GM23338 (cell line): Measurements from ENCODE around the gene IFI27. TPM values are rescaled to one million over a fixed set of nuclear protein-coding genes. Genes with fewer than 3 reads are reported as not detected.

Experiments used
- ATAC-seq: fragments of 200-7000 bp; cut with Tn5 transposase; 3 replicates; pipeline ENCODE4 v1.9.1; 2020
- DNase-seq: peaks from one replicate; pipeline ENCODE4 v3.0.0-alpha.2; 2015; ENCODE audit warnings: low spot score
- H2AFZ ChIP-seq: fragments of 200-600 bp; sonication (generic); 2 replicates; pipeline ENCODE4 v1.8.0; 2016; ENCODE audit warnings: antibody characterized with exemption, mild to moderate bottlenecking, moderate library complexity
- H3F3A ChIP-seq: fragments of 200-600 bp; sonication (generic); replicated peaks from 2 replicates; pipeline ENCODE4 v1.8.0; 2017; ENCODE audit warnings: antibody characterized with exemption, mixed run types, low read depth
- H3K27ac ChIP-seq: fragments of 200-600 bp; sonication (generic); 2 replicates; pipeline ENCODE4 v1.6.1; 2016; ENCODE audit warnings: low read depth
- H3K27me3 ChIP-seq: fragments of 200-600 bp; sonication (generic); 2 replicates; pipeline ENCODE4 v1.8.0; 2016; ENCODE audit warnings: mild to moderate bottlenecking, mixed run types, moderate library complexity; ENCODE audit not compliant: insufficient read depth
- H3K36me3 ChIP-seq: fragments of 200-600 bp; sonication (generic); 2 replicates; pipeline ENCODE4 v1.8.0; 2016; ENCODE audit warnings: mild to moderate bottlenecking; ENCODE audit not compliant: insufficient read depth
- H3K4me1 ChIP-seq: fragments of 200-600 bp; sonication (generic); 2 replicates; pipeline ENCODE4 v1.8.0; 2016; ENCODE audit warnings: mild to moderate bottlenecking, moderate library complexity; ENCODE audit not compliant: insufficient read depth
- H3K4me2 ChIP-seq: fragments of 200-600 bp; sonication (generic); 2 replicates; pipeline ENCODE4 v1.7.1; 2017; ENCODE audit warnings: mixed run types
- H3K4me3 ChIP-seq: fragments of 200-600 bp; sonication (generic); 2 replicates; pipeline ENCODE4 v1.6.1; 2016; ENCODE audit warnings: mixed run types
- H3K79me2 ChIP-seq: fragments of 200-600 bp; sonication (generic); replicated peaks from 2 replicates; pipeline ENCODE4 v1.8.0; 2017; ENCODE audit warnings: mild to moderate bottlenecking; ENCODE audit not compliant: insufficient read depth
- H3K9me2 ChIP-seq: fragments of 200-600 bp; sonication (generic); 2 replicates; pipeline ENCODE4 v1.8.0; 2017; ENCODE audit not compliant: insufficient read depth
- H4K20me1 ChIP-seq: fragments of 200-600 bp; sonication (generic); replicated peaks from 2 replicates; pipeline ENCODE4 v1.8.0; 2017; ENCODE audit warnings: mild to moderate bottlenecking; ENCODE audit not compliant: insufficient read depth
- H3K27ac Mint-ChIP-seq: 2 replicates; pipeline ENCODE4 v1.8.0; 2020; ENCODE audit warnings: inconsistent platforms, mild to moderate bottlenecking, moderate library complexity, mixed read lengths
- H3K27me3 Mint-ChIP-seq: 3 replicates; pipeline ENCODE4 v1.8.0; 2022; ENCODE audit warnings: low read depth, mild to moderate bottlenecking, moderate library complexity, mixed read lengths, inconsistent platforms; ENCODE audit not compliant: insufficient read depth, poor library complexity
- H3K36me3 Mint-ChIP-seq: 3 replicates; pipeline ENCODE4 v1.8.0; 2021; ENCODE audit warnings: low read depth, mild to moderate bottlenecking, inconsistent platforms, moderate library complexity, mixed read lengths
- H3K4me1 Mint-ChIP-seq: 3 replicates; pipeline ENCODE4 v1.8.0; 2020; ENCODE audit warnings: mild to moderate bottlenecking, inconsistent platforms, mixed read lengths
- H3K4me3 Mint-ChIP-seq: 3 replicates; pipeline ENCODE4 v1.8.0; 2021; ENCODE audit warnings: moderate library complexity, mild to moderate bottlenecking, inconsistent platforms, mixed read lengths
- H3K9me3 Mint-ChIP-seq: 3 replicates; pipeline ENCODE4 v1.8.0; 2020; ENCODE audit warnings: moderate library complexity, mild to moderate bottlenecking, inconsistent platforms, mixed read lengths
- EZH2 ChIP-seq: fragments of 200-600 bp; sonication (generic); IDR thresholded peaks from one replicate; pipeline ENCODE4 v1.8.0; 2017; ENCODE audit warnings: antibody characterized with exemption, mild to moderate bottlenecking, low read depth; ENCODE audit not compliant: unreplicated experiment
- EZH2phosphoT487 ChIP-seq: fragments of 200-600 bp; sonication (generic); IDR thresholded peaks from one replicate; pipeline ENCODE4 v1.8.1; 2018; ENCODE audit warnings: antibody characterized with exemption; ENCODE audit not compliant: unreplicated experiment
- POLR2AphosphoS5 ChIP-seq: IDR thresholded peaks from 2 replicates; pipeline ENCODE4 v1.6.1; 2016; ENCODE audit warnings: antibody characterized with exemption, low read depth
- polyA plus RNA-seq: library from polyadenylated mRNA; unstranded; fragments of >200 nt; fragmentation: Nextera tagmentation; extraction: Ambion mirVana; gene quantifications from 2 replicates; pipeline ENCODE4 v1.2.1, GENCODE V29; 2016
- total RNA-seq: library from RNA; depleted of rRNA; stranded (reverse); fragments of >200 nt; shearing (Covaris generic); gene quantifications from 2 replicates; pipeline ENCODE4 v1.2.3, GENCODE V29; 2014
- TF ChIP-seq, protein P1 (sequence below): fragments of 250-450 bp; sonication (Bioruptor Pico); IDR thresholded peaks from 2 replicates; pipeline ENCODE4 v1.5.0; 2020; ENCODE audit warnings: mild to moderate bottlenecking, moderate library complexity
- TF ChIP-seq, protein P2 (sequence below), 2 experiments: fragments of 200-600 bp in 1 of 2; sonication (generic) in 1 of 2; conservative IDR thresholded peaks; 2 replicates each; pipeline versions ENCODE4 v1.5.1 to v1.6.1; 2016 to 2017; ENCODE audit warnings: antibody characterized with exemption in 2 of 2, low read depth in 2 of 2, mild to moderate bottlenecking in 2 of 2, moderate library complexity in 1 of 2

IFI27 gene
- total and polyA plus RNA-seq, 2 experiments from 2014 or later, result 0.49 to 1.2 TPM

DNA sequence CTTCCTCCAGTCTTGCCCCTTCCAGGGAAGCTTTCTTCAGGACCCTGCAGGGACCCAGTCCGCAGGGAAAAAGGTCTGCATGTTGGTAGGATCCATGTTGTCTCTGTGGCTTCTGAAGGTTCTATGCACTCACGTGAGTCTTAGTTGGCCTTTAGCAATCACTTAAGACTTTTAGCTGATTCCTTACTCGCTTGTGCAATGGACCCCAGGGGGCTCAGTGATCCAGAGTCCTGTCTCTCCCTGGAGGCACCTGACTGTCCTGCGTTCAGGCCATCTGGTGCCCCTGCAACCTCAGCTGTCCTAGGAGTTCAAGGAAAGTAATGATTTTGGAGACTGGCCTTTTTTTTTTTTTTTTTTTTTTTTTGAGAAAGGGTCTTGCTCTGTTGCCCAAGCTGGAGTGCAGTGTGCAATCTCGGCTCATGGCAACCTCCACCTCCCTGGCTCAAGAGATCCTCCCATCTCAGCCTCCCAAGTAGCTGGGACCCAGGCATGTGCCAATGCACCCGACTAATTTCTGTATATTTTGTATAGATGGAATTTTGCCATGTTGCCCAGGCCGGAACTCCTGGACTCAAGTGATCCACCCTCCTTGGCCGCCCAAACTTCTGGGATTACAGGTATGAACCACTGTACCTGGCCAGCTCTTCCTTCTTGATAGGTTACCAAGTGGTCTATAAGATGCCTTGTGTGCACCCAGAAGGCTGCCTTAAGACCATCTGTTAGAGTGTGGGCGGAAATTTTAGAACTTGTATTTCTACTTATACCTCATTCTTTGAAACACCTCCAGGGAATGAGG is 14.2 kb downstream of the IFI27 start:
- Histone ChIP-seq H3K27ac (no peak overlapping the region), H3F3A (no peaks in the 10 kb centered on the region), H3K4me2 (no peak overlapping the region), H2AFZ (no peak overlapping the region), H3K4me3 (no peak overlapping the region), H3K9me2 (peaks cover 4% of the 10 kb centered on the region; the same call in 1 of the 2 replicates), H3K4me1 (0 out of 2 replicates have a peak, but pooled peaks cover 6% of the 10 kb centered on the region), H3K79me2 (no peaks in the 10 kb centered on the region), H4K20me1 (no peaks in the 10 kb centered on the region), H3K27me3 (no peaks in the 10 kb centered on the region), H3K36me3 (no peaks in the 10 kb centered on the region)
- H3K27ac Mint-ChIP-seq, result no peak overlapping the region
- H3K9me3 Mint-ChIP-seq, result peaks cover 12% of the 10 kb centered on the region; the same call in 1 of the 3 replicates
- ATAC-seq, result no peak
- H3K36me3 Mint-ChIP-seq, result no peaks in the 10 kb centered on the region; the same call in 2 of the 3 replicates
- H3K4me1 Mint-ChIP-seq, result peaks cover 6% of the 10 kb centered on the region
- no peak overlapping the region for H3K4me3 Mint-ChIP-seq
- DNase-seq, result no peak
- TF ChIP-seq, protein P1, sequence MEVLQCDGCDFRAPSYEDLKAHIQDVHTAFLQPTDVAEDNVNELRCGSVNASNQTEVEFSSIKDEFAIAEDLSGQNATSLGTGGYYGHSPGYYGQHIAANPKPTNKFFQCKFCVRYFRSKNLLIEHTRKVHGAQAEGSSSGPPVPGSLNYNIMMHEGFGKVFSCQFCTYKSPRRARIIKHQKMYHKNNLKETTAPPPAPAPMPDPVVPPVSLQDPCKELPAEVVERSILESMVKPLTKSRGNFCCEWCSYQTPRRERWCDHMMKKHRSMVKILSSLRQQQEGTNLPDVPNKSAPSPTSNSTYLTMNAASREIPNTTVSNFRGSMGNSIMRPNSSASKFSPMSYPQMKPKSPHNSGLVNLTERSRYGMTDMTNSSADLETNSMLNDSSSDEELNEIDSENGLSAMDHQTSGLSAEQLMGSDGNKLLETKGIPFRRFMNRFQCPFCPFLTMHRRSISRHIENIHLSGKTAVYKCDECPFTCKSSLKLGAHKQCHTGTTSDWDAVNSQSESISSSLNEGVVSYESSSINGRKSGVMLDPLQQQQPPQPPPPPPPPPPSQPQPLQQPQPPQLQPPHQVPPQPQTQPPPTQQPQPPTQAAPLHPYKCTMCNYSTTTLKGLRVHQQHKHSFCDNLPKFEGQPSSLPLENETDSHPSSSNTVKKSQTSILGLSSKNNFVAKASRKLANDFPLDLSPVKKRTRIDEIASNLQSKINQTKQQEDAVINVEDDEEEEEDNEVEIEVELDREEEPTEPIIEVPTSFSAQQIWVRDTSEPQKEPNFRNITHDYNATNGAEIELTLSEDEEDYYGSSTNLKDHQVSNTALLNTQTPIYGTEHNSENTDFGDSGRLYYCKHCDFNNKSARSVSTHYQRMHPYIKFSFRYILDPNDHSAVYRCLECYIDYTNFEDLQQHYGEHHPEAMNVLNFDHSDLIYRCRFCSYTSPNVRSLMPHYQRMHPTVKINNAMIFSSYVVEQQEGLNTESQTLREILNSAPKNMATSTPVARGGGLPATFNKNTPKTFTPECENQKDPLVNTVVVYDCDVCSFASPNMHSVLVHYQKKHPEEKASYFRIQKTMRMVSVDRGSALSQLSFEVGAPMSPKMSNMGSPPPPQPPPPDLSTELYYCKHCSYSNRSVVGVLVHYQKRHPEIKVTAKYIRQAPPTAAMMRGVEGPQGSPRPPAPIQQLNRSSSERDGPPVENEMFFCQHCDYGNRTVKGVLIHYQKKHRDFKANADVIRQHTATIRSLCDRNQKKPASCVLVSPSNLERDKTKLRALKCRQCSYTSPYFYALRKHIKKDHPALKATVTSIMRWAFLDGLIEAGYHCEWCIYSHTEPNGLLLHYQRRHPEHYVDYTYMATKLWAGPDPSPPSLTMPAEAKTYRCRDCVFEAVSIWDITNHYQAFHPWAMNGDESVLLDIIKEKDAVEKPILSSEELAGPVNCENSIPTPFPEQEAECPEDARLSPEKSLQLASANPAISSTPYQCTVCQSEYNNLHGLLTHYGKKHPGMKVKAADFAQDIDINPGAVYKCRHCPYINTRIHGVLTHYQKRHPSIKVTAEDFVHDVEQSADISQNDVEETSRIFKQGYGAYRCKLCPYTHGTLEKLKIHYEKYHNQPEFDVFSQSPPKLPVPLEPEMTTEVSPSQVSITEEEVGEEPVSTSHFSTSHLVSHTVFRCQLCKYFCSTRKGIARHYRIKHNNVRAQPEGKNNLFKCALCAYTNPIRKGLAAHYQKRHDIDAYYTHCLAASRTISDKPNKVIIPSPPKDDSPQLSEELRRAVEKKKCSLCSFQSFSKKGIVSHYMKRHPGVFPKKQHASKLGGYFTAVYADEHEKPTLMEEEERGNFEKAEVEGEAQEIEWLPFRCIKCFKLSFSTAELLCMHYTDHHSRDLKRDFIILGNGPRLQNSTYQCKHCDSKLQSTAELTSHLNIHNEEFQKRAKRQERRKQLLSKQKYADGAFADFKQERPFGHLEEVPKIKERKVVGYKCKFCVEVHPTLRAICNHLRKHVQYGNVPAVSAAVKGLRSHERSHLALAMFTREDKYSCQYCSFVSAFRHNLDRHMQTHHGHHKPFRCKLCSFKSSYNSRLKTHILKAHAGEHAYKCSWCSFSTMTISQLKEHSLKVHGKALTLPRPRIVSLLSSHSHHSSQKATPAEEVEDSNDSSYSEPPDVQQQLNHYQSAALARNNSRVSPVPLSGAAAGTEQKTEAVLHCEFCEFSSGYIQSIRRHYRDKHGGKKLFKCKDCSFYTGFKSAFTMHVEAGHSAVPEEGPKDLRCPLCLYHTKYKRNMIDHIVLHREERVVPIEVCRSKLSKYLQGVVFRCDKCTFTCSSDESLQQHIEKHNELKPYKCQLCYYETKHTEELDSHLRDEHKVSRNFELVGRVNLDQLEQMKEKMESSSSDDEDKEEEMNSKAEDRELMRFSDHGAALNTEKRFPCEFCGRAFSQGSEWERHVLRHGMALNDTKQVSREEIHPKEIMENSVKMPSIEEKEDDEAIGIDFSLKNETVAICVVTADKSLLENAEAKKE (CRISPR knock-in tag), result no peak
- TF ChIP-seq POLR2AphosphoS5, result no peak
- no peak for TF ChIP-seq EZH2
- TF ChIP-seq, protein P2, sequence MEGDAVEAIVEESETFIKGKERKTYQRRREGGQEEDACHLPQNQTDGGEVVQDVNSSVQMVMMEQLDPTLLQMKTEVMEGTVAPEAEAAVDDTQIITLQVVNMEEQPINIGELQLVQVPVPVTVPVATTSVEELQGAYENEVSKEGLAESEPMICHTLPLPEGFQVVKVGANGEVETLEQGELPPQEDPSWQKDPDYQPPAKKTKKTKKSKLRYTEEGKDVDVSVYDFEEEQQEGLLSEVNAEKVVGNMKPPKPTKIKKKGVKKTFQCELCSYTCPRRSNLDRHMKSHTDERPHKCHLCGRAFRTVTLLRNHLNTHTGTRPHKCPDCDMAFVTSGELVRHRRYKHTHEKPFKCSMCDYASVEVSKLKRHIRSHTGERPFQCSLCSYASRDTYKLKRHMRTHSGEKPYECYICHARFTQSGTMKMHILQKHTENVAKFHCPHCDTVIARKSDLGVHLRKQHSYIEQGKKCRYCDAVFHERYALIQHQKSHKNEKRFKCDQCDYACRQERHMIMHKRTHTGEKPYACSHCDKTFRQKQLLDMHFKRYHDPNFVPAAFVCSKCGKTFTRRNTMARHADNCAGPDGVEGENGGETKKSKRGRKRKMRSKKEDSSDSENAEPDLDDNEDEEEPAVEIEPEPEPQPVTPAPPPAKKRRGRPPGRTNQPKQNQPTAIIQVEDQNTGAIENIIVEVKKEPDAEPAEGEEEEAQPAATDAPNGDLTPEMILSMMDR (conservative IDR thresholded peaks at IDR 0.05; ENCODE audit: low read depth in 2 of 2), result no peak
- TF ChIP-seq EZH2phosphoT487, result no peak
- H3K27me3 Mint-ChIP-seq, result peaks cover 8% of the 10 kb centered on the region
